GM21447 (cell line): ENCODE results near the gene NIFK.
"Not testable (repeated sequence)": the region's sequence is repeated elsewhere in the genome, so short reads cannot be mapped to it uniquely, and the experiment has no call there.

Source experiments
- ATAC-seq: cut with Tn5 transposase; IDR thresholded peaks from one replicate; pipeline ENCODE4 v1.9.1; 2021; ENCODE audit not compliant: unreplicated experiment

NIFK gene

DNA sequence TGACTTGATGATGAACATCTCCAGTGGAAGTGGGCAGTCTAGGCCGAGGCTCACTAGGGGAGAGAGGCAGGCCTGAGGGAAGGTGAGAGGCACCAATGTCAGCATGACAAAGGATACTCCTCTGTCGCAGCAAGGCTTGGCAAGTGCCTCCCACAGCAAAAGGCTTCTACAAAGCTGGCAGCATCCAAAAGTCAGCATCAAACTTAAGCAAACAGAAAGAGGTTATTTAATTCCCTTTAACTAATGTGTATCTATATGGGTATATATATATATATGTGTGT lies 41.6 kb downstream of the NIFK start:
- ATAC-seq: no peak

DNA sequence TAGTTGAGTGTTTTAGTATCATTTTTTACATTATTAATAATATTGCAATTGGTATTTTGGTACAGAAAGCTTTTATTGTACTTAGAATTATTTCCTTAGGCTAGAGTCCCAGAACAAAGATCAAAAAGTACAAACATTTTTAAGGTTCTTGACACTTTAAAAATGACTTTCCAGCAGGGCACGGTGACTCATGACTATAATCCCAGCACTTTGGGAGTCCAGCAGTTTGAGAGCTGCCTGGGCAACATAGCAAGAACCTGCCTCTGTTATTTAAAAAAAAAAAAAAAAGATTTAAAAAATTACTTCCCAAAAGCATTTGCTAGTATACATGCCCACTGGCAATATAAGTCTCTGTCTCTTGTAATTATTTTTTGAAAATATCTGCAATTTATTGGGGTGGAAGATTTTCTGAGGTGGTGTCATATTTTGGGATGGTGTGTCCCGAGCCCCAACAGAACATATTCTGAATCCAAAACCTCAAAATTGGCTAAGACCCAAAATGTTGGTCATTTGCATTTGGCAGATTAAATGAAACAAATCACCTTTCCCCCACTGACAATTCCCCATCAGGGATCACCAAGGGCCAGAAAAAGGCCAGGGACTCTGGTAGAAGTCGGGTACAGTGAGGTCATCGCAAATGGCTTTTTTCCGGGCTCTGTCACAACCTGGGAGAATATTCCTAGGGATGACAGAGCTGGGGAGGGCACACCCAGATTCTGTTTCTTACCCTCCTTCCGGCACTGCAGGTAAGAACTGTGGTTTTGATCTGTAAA lies 42.1 kb downstream of the NIFK start:
- no peak for ATAC-seq

DNA sequence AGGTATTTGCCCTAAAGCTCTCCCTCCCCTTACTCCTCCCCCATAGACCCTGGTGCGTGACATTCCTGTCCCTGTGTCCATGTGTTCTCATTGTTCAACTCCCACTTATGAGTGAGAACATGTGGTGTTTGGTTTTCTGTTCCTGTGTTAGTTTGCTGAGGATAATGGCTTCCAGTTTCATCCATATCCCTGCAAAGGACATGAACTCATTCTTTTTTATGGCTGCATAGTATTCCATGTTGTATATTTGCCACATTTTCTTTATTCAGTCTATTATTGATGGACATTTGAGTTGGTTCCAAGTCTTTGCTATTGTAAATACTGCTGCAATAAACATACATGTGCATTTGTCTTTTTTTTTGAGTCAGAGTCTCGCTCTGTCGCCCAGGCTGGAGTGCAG lies 46.1 kb downstream of the NIFK start:
- ATAC-seq: not testable (repeated sequence)

DNA sequence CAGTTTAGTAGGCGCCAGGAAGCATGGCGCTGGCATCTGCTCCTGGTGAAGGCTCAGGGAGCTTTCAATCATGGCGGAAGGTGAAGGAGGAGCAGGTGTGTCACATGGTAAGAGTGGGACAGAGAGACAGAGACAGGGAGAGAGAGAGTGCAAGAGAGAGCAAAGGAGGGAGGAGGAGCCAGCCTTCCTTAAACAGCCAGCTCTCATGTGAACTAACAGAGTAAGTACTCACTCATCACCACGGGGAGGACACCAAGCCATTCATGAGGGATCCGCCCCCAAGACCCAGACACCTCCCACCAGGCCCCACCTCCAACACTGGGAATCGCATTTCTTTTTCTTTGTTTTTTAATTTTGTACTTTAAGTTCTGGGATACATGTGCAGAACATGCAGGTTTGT lies 46.6 kb downstream of the NIFK start:
- ATAC-seq: no peak

DNA sequence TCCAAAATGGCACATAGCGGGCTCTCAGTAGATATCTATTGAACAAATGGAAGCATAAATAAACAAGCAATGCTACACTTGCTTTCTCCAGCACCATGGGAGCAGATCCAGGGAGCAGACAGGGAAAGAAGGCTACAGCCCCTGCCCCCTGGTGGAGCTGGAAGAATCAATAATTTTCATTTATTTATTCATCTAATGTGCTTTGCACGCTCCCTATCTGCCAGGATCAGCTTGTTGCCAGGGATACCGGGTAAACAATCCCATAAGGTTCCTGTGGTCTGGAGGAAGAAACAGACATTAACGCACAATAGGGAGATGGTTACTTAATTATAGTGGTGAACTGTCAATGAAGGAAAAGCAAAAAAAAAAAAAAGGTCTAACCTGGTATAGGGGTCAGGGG lies 47.3 kb downstream of the NIFK start:
- no peak for ATAC-seq

DNA sequence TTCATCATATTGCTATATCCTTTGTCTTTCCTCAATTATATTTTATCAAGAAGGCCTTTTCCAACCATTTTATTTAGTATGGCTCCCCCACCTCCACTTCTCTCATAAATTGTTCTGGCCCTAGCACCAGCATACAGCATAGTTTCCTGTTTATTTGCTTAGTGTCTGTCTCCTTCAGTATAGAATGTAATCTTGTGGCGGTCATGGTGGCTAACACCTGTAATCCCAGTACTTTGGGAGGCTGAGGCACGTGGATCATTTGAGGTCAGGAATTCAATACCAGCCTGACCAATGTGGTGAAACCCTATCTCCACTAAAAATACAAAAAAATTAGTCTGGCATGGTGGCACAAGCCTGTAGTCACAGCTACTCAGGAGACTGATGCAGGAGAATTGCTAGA lies 47.9 kb downstream of the NIFK start:
- no peak for ATAC-seq

DNA sequence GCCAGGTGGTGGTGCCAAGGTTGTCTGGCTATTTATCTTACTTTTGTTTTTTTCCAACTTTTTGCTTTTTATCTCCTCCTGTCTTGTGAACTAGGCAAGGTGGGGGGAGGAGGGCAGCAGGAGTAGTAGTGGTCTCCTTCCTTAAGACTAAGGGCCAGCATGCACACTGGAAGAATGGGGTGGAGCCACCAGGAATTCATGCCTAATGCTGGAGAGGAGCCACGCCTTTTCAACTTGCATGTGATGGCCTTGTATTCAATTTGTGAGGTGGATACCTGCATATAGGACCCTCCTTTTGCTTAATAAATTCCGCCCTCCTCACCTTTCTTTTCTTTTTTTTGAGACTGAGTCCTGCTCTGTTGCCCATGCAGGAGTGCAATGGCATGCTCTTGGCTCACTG lies 49.8 kb downstream of the NIFK start:
- no peak for ATAC-seq

DNA sequence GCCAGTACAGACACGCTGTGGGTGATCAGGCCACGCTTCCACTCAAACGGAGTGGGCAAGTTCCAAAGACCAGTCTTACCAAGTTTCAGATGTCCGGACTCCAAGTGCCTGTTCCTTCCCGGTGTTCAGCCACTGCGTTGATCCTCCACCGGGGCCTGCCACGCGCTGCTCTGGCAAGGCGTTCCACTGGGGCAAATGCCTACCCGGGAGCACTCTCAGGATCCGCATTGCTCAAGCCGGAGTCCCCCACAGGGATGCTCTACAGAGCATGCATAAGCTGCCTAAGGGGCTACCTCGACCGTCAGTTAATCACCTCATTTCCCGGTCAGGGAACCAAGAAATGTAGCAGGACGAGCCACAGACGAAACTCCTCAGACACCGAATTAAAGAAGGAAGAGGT lies 50.5 kb downstream of the NIFK start:
- ATAC-seq: no peak

DNA sequence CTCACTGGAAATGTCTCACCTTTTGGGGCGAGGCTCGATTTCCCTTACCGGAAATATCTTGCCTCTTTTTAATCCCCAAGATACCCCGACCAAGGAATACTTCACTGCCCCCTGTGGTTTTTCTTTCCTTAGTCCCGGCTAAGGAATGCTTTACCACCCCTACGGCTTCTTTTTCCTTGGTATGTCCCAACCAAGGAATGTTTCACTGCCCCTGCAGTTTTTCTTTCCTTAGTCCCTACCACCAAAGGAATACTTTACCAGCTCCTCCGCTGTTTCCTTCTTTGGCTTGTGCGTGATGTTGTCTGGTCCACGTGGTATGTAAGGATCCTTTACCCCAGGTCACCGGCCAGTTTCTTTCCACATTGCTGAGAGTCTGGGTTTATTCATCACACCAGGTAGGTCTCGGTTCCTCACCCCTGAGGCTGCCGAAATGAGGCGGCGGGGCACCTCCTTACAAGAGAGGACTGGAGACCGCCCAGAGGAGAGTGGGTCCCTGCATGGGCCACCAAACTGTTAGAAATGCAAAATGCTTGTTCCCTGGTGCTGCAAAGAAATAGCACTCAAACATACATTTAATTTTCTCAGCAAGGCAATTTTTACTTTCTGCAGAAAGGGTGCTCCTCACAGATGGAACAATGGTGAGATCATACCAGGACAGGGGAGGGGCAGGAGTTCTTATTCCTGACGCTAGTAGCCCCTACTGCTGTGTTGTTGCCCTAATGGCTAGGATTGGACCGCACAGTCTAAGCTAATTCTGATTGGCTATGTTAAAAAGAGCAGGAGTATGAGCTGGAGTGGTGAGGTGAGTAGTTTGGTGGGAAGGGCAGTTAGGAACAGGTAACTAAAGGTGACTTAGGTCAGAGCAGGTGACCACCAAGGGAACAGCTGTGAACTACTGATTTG lies 54.0 kb downstream of the NIFK start:
- ATAC-seq: no peak

DNA sequence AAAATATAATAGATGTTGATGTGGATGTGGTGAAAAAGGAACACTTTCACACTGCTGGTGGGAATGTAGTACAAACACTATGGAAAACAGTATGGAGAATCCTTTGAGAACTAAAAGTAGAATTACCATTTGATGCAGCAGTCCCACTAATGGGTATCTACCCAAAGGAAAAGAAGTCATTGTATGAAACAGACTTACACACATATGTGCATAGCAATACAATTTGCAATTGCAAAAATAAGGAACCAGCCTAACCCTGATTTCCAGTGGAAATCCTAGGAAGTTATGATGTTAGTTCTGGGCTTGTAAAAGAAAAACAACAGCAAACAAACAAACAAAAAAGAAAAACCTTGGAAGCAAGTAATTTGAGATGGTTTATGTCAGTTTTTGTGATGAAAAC lies 58.8 kb downstream of the NIFK start:
- ATAC-seq: no peak
